IPS DF 19.7 (cell line): ENCODE results near the gene TDRD7.

Experiments used
- DNase-seq: peaks from one replicate; pipeline ENCODE4 v3.0.0-alpha.2; 2013; ENCODE audit warnings: low read depth, low spot score

Gene TDRD7

GRCh38 chr9:97411789-97412625 lies at the start of gene TDRD7:
TSS of gene TDRD7 (plus strand) at chr9:97412096. CDS start at chr9:97428466, 16,370 bp downstream.
- DNase-seq, result no peak

GRCh38 chr9:97362777-97363545 lies 48.9 kb upstream of the TDRD7 start:
- DNase-seq, result no peak

GRCh38 chr9:97363661-97364299 lies 48.1 kb upstream of the TDRD7 start:
- DNase-seq, result peak; percentile 12

DNA sequence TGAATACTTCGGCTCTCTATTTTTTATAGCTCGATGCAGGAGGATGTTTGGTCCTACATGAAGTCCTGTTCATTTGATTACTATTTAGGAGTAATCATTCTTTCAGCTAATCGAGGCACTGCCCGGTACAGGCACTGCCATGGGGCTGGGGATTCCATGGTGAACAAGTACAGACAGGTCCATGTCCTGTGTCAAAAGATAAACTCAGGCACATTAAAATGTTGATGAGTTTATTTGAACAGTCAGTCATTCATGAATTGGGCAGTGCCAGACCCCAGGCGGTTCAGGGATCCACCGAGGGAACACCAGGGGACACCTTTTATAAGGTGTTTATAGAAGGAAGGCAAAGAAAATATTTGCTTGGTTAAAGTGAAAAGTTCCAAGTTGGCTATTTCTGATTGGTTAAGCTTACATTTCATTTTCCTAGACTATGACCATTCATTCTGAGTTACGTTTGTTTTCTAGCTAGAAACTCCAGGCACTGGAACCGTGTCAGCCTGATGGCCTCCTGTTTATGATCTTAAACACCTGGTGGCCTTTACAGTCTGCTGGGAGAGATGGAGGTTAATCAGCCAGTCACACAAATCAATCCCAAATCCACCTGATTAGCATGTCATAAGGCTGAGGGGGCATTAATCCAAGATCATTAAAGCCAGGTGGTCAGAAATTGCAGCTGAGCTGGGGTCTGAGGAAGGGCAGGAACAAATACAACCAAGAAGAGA lies 47.0 kb upstream of the TDRD7 start:
- DNase-seq, result no peak

DNA sequence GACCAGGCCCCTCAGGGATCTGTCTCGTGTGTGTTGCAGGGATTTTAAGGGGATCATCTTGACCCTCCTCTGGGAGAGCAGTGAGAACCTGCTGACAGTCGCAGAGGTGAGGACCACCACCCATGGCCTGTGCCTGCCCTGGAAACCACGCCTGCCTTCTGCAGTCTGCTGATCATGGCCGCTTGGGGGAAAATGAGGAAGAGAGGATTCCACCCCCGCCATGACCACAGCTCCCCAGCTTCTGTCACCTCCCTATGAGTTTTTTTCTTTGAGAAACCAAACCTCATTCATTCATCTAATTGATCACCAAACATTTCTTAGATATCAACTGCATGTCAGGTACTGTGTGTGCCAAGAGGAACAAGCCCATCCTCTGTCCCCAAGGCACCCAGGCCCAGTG lies 46.3 kb upstream of the TDRD7 start:
- no peak for DNase-seq

DNA sequence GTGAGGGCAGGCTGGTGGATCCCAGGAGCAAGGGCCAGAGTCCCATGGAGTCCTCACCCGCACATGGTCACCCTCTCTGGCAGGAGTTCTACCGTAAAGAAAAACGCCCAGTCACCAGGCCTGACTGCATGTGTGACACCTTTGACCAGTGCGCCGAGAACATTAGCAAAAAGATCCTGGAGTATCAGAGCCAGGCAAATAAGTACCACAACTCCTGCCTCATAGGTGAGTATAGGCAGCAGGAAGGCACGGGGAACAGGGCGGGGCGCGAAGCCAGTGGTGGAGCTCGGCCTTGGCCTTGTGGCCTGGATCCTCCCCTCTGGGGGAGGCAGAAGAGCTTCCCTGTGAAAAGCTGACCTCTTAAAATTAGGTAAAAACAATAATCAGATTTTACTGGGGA lies 45.4 kb upstream of the TDRD7 start:
- no peak for DNase-seq

DNA sequence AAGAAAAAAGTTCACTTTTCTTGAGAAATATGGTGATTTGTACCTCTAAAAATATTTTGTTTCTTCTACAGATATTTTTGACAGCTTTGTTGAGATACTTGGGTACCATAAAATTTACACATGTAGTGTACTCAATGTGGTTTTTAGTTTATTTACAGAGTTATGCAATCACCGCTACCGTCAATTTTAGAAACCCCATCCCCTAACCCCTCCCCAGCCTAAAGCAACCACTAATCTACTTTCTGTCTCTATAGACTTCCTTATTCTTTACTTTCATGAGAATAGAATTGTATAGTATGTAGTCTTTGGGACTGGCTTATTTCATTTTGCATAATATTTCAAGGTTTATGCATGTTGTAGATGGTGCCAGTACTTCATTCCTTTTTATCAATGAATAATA lies 45.0 kb upstream of the TDRD7 start:
- no peak for DNase-seq

GRCh38 chr9:97367729-97368128 lies 44.2 kb upstream of the TDRD7 start:
- no peak for DNase-seq

DNA sequence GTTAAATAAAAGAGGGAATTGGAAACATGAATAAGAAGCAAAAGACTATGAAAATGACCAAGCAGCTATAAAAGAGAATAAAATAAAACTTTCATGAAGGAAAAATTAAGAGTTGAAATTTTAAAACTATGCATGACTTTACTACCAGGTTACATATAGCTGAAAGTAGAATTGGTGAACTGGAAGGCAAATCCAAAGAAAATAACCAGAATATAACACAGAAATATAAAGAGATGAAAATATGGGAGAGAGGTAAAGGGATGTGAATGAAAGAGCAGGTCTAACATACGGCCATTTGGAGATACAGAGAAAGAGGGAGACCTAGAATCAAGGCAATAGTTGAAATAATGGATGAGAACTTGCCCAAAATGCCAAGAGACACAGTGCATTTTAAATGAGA lies 42.9 kb upstream of the TDRD7 start:
- DNase-seq, result no peak

DNA sequence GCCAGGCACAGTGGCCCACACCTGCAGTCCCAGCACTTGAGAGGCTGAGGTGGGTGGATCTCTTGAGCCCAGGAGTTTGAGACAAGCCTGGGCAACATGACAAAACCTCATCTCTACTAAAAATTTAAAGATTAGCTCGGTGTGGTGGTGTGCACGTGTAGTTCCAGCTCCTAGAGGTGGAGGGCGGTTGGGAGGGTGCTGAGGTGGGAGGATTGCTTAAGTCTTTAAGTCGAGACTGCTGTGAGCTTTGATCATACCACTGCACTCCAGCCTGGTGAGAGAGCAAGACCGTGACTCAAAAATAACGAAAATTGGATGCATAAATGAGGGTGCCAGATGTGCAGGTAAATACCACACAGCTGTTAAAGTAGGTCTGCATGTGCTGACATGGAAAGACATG lies 39.3 kb upstream of the TDRD7 start:
- DNase-seq, result no peak

DNA sequence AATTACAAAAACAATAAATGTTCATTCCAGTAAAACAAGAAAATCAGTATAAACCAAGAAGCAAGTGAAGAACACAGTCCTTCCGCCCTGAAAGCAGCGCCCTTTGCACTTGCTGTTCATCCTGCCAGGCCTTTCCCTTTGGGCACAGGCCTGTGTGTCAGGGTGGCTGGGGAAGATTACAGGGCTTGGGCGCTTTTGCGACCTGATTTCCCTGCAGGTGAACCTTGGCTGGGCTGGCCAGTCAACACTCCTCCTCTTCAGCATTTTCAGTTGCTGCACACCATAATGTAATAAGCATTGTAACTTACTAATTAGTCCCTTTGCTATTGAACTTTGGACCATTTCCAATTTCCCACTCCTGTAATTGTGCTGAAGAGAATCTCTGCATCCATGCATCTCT lies 38.6 kb upstream of the TDRD7 start:
- no peak for DNase-seq

DNA sequence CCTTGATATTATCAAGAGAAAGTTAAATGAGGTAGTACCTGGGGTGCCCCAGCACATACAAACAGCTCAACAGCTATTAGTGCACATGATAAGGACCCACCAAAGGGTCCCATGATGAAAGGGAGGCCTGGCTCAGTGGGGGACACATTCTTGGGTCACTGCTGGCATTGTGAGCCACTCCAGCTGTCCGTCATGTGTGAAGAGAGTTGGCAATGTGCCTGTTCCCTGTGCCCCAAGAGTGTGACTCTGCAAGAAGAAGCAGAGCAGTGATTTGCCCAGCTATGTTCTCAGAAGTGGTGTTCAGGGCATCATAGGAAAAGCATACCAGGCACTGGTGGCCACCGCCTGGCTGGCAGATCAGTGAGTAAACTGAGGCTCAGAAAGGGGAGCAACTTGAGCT lies 37.1 kb upstream of the TDRD7 start:
- DNase-seq, result no peak

GRCh38 chr9:97376902-97377301 lies 35.0 kb upstream of the TDRD7 start:
- no peak for DNase-seq

DNA sequence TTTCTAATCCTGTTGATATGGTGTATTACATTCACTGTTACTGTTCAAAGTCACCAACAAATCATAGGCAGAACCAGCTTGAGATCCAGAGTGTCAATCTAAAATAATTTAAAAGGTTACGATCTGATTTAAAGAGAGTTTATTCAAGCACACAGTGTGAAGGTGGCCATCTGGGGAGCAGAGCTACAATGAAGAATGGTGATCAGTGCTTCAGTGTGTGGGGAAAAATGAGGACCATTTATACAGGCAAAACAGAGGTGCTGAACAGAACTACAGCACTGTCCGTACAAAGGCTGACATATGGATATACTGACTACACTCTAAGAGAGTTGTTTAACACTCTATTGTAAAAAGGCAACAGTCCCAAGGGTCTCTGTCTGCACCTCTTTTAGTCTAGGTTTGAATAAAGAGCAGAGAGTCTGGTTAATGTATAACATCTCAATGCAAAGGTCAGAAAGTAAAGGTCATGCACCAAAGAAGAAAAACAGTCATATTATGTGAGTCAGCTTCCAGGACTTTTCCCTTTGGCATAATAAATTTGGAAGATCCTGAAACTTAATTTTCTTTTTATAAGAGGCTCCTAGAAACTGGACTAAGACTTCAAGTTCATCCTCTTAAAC lies 29.7 kb upstream of the TDRD7 start:
- no peak for DNase-seq

DNA sequence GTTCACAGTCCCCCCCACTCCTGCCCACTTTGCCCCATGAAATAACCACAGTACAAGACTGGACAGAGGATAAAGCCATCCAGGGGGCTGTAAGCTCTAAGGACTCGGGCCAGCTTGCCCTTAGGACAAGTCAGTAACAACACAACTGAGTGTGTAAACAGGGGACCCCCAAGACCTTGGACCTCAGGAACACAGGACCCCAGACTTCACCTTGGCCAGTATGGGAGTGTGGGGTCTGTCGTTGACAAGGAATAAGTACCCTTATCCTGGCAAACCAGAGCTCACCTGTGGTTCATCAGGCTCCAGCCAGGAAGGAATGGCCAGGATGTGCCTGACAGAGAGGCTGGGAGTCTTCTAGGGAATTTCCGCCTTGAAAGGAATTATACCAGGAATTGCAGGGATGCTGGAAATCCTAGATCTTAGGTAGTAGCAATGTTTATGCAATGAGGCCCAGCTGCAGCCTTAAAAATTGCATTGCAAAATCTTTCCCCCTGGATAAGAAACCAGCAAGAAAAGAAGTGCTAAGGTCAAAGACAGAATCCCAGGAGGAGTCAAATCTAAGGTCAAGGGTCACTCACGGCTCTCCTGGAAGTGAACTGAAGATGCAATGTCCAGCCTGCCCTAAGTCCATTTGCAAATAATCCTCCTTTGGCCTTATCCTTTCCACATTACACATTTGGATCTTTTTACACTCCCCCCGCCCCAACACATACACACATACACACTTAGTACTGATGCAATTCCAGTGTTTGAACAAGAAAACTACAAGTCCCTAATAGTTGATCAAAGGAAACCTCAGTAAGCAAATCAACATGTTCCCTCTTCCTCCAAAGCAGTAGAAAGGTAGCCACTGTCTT lies 27.3 kb upstream of the TDRD7 start:
- DNase-seq, result no peak

- no peak for DNase-seq
These were observed 26.2 kb upstream of the TDRD7 start for GRCh38 chr9:97385626-97386264.

DNA sequence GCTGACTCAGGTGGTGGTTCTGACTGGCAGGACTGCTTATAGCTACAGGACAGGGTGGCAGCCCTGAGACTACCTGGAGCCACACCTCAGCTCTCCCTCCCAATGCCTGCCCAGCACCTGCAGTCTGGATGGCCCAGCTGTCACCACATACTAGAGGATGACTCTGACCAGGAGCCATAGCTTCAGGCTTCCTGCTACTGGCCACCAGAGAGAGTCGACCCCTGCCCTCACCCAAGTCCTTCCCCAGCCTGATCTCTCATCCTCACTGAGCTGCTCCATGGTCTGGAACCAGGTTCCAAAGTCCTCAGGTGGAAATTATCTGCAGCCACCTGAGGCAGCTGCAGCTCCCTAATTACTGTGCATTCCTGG lies 25.6 kb upstream of the TDRD7 start:
- no peak for DNase-seq

- peak; percentile 40 for DNase-seq
These were observed 25.0 kb upstream of the TDRD7 start for GRCh38 chr9:97386733-97387503.

DNA sequence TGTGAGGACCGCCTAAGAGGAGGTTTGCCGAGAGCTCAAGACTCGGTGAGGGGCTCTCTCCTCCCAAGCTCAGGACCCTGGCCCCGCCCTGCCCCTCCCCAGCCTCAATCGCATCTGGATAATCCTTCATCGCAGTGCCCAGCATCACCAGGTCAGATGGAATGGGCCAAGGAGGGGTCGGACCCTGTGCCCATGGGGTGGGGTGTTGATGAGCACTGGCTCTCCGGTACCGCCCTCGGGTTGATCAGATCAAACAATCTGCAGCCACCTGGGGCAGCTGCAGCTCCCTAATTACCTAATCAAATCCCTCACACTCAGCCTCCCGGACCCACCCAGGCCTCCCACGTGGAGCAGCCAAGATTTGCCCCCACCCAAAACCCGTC lies 24.4 kb upstream of the TDRD7 start:
- DNase-seq, result no peak
